Activated T-helper 1 cell treated with anti-CD3 and anti-CD28 coated beads, Interleukin-12 subunit alpha, Interleukin-12 subunit beta, Interleukin-2, Interleukin-4 antibody, amounts not matched to agents 30 ng/mL and 10 ng/mL and 1 ng/mL, durations not matched to agents 14 hours and 24 hours and 36 hours (primary cell): ENCODE results near the gene NTN4. TPM values are rescaled to one million over a fixed set of nuclear protein-coding genes. Genes with fewer than 3 reads are reported as not detected.

Experiments
- DNase-seq: peaks from one replicate; pipeline ENCODE4 v3.0.0; 2021; ENCODE audit warnings: low spot score
- H3K27ac Mint-ChIP-seq: one replicate; pipeline ENCODE4 v1.8.0; 2021; ENCODE audit warnings: mild to moderate bottlenecking, mixed read lengths
- H3K27me3 Mint-ChIP-seq: one replicate; pipeline ENCODE4 v1.8.0; 2022; ENCODE audit warnings: mild to moderate bottlenecking, moderate library complexity, mixed read lengths; ENCODE audit not compliant: insufficient read depth
- H3K36me3 Mint-ChIP-seq: one replicate; pipeline ENCODE4 v1.8.0; 2021; ENCODE audit warnings: low read depth, mixed read lengths
- H3K4me1 Mint-ChIP-seq: one replicate; pipeline ENCODE4 v1.8.0; 2021; ENCODE audit warnings: low read depth, mixed read lengths
- H3K4me3 Mint-ChIP-seq: one replicate; pipeline ENCODE4 v1.8.0; 2021; ENCODE audit warnings: mild to moderate bottlenecking, moderate library complexity, mixed read lengths
- H3K9me3 Mint-ChIP-seq: one replicate; pipeline ENCODE4 v1.8.0; 2021; ENCODE audit warnings: mixed read lengths
- intact Hi-C: fragments of 100-400 bp; cut with micrococcal nuclease; formaldehyde crosslinking; loops from one replicate; pipeline ENCODE4 v1.15.1; 2024
- total RNA-seq: library from RNA; stranded (reverse); gene quantifications from 2 replicates; pipeline ENCODE4 v1.2.3, GENCODE V29; 2022

NTN4 gene
- total RNA-seq, 1 donor from 2014 or later: not detected

- intact Hi-C loops: no loop called here
- H3K4me1 Mint-ChIP-seq: no peaks in the 10 kb centered on the region
- no peak overlapping the region for H3K27ac Mint-ChIP-seq
- peaks cover 1% of the 10 kb centered on the region for H3K27me3 Mint-ChIP-seq
- no peak overlapping the region for H3K4me3 Mint-ChIP-seq
- no peak for DNase-seq
- H3K36me3 Mint-ChIP-seq: no peaks in the 10 kb centered on the region
- H3K9me3 Mint-ChIP-seq: no peaks in the 10 kb centered on the region
Observed at GRCh38 chr12:95646781-95647190, 143.8 kb downstream of the NTN4 start.

GRCh38 chr12:95643256-95643655 is 147.3 kb downstream of the NTN4 start:
- Mint-ChIP-seq H3K4me1 (no peaks in the 10 kb centered on the region), H3K27ac (no peak overlapping the region), H3K4me3 (no peak overlapping the region), H3K27me3 (peaks cover 1% of the 10 kb centered on the region), H3K36me3 (no peaks in the 10 kb centered on the region), H3K9me3 (no peaks in the 10 kb centered on the region)
- intact Hi-C loops: no loop called here
- DNase-seq: no peak

DNA sequence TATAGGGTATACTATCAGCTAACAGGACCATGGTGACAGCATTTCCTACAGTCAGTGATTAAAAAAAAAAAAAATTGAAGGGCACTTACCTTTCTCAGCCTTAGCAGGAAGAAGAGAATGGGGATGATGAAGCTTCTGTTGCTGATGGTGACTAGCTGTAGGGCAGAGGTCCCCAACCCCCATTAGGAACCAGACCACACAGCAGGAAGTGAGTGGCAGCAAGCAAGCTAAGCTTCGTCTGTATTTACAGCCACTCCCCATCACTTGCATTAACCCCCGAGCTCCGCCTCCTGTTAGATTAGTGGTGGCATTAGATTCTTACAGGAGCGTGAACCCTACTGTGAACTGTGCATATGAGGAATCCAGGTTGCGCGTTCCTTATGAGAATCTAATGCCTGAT is 148.0 kb downstream of the NTN4 start:
- no peaks in the 10 kb centered on the region for H3K36me3 Mint-ChIP-seq
- no peak overlapping the region for H3K27ac Mint-ChIP-seq
- no peaks in the 10 kb centered on the region for H3K4me1 Mint-ChIP-seq
- DNase-seq: no peak
- H3K4me3 Mint-ChIP-seq: no peak overlapping the region
- intact Hi-C loops: no loop called here
- H3K27me3 Mint-ChIP-seq: peaks cover 1% of the 10 kb centered on the region
- H3K9me3 Mint-ChIP-seq: no peaks in the 10 kb centered on the region

DNA sequence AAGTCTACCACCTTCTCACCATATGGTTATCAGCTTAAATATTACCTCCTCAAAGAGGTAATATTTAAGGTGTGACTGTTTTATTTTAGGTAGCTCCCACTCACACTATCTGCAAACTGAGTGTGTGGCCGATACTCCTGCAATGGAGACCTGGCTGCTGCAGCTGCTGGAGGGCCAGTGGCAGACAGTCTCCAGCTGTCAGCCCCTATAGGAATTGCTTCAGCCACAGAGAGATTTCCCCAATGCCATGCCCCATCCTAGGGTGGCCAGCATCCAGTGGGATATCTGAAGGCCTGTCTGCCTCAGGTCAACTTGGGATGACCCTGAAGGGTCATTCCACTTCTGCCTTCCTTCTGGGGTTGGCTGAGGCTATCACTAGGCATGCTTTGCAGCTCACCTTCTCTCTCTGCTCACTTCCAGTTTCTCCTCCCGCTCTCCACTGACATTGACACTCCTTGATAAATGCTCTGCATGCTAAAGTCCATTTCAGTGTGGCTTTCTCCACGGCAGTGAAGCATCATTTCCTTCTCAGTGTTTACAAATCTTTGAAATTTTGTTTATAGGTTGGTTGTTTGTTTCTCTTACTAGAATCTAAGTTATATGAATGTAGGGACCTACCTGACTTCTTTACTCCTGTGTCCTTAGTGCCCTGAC is 149.1 kb downstream of the NTN4 start:
- H3K9me3 Mint-ChIP-seq: peaks cover 4% of the 10 kb centered on the region
- no peak overlapping the region for H3K4me3 Mint-ChIP-seq
- peaks cover 1% of the 10 kb centered on the region for H3K27me3 Mint-ChIP-seq
- H3K36me3 Mint-ChIP-seq: no peaks in the 10 kb centered on the region
- no peaks in the 10 kb centered on the region for H3K4me1 Mint-ChIP-seq
- intact Hi-C loops: no loop called here
- H3K27ac Mint-ChIP-seq: no peak overlapping the region
- no peak for DNase-seq

DNA sequence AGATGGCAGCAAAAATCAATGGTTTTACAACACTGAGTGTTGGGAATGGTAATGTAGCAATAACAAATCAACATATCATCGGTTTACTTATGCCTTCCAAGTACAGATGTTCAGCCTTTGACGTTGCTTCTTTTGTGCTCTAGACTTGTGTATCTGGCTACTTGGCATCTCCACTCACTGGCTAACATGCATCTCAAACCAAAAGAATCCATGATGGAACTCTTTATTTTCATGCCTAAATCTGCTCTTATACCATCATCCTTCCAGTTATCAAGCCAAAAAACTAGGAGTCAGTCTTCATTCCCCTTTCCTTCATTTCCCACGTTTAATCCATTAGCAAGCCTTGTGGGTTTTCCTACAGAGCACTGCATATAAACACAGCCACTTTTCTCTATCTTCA is 150.0 kb downstream of the NTN4 start:
- no peaks in the 10 kb centered on the region for H3K4me1 Mint-ChIP-seq
- DNase-seq: no peak
- peaks cover 1% of the 10 kb centered on the region for H3K27me3 Mint-ChIP-seq
- peaks cover 5% of the 10 kb centered on the region for H3K9me3 Mint-ChIP-seq
- no peaks in the 10 kb centered on the region for H3K36me3 Mint-ChIP-seq
- no peak overlapping the region for H3K4me3 Mint-ChIP-seq
- no peak overlapping the region for H3K27ac Mint-ChIP-seq
- intact Hi-C loops: no loop called here

- Mint-ChIP-seq H3K27me3 (peaks cover under 1% of the 10 kb centered on the region), H3K36me3 (no peaks in the 10 kb centered on the region), H3K4me3 (no peak overlapping the region), H3K9me3 (peaks cover 5% of the 10 kb centered on the region), H3K27ac (no peak overlapping the region), H3K4me1 (no peaks in the 10 kb centered on the region)
- DNase-seq: no peak
- intact Hi-C loops: no loop called here
Observed at GRCh38 chr12:95637471-95638155, 153.0 kb downstream of the NTN4 start.

DNA sequence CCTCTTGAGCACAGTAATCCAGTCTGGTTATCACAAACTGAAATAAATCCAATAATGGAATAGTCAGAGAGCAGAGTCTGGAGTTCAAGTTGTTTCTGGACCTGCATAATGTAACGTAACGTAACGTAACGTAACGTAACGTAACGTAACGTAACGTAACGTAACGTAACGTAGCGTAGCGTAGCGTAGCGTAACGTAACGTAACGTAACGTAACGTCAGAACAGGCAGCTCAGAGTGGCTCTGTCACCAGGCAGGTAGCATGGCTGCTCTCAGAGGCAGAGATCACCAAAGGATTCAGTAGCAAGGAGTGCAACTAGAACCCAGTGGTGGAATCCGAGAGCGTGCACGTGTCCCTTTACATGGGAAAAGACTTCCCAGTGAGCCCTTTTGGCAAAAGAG is 153.6 kb downstream of the NTN4 start:
- Mint-ChIP-seq H3K9me3 (peaks cover 5% of the 10 kb centered on the region), H3K4me3 (no peak overlapping the region), H3K27me3 (peaks cover 1% of the 10 kb centered on the region), H3K27ac (no peak overlapping the region), H3K36me3 (no peaks in the 10 kb centered on the region), H3K4me1 (no peaks in the 10 kb centered on the region)
- intact Hi-C loops: no loop called here
- no peak for DNase-seq

GRCh38 chr12:95634622-95635621 is 155.6 kb downstream of the NTN4 start:
- no peak overlapping the region for H3K27ac Mint-ChIP-seq
- no peaks in the 10 kb centered on the region for H3K36me3 Mint-ChIP-seq
- peaks cover 5% of the 10 kb centered on the region for H3K9me3 Mint-ChIP-seq
- no peak overlapping the region for H3K4me3 Mint-ChIP-seq
- intact Hi-C loops: no loop called here
- no peak for DNase-seq
- H3K4me1 Mint-ChIP-seq: no peaks in the 10 kb centered on the region
- H3K27me3 Mint-ChIP-seq: peaks cover 1% of the 10 kb centered on the region

- H3K4me3 Mint-ChIP-seq: no peak overlapping the region
- peaks cover 5% of the 10 kb centered on the region for H3K9me3 Mint-ChIP-seq
- H3K36me3 Mint-ChIP-seq: no peaks in the 10 kb centered on the region
- H3K27ac Mint-ChIP-seq: no peak overlapping the region
- H3K4me1 Mint-ChIP-seq: no peaks in the 10 kb centered on the region
- H3K27me3 Mint-ChIP-seq: peaks cover 1% of the 10 kb centered on the region
- no peak for DNase-seq
- intact Hi-C loops: no loop called here
Observed at GRCh38 chr12:95633732-95634465, 156.7 kb downstream of the NTN4 start.

GRCh38 chr12:95633049-95633731 is 157.4 kb downstream of the NTN4 start:
- Mint-ChIP-seq H3K4me1 (no peaks in the 10 kb centered on the region), H3K27me3 (peaks cover 1% of the 10 kb centered on the region), H3K4me3 (no peak overlapping the region), H3K9me3 (peaks cover 5% of the 10 kb centered on the region), H3K36me3 (no peaks in the 10 kb centered on the region), H3K27ac (no peak overlapping the region)
- intact Hi-C loops: no loop called here
- no peak for DNase-seq

GRCh38 chr12:95630496-95630895 is 160.1 kb downstream of the NTN4 start:
- intact Hi-C loops: no loop called here
- no peaks in the 10 kb centered on the region for H3K9me3 Mint-ChIP-seq
- H3K27ac Mint-ChIP-seq: no peak overlapping the region

GRCh38 chr12:95629392-95629791 is 161.2 kb downstream of the NTN4 start:
- no peaks in the 10 kb centered on the region for H3K9me3 Mint-ChIP-seq
- H3K4me1 Mint-ChIP-seq: no peaks in the 10 kb centered on the region
- no peak for DNase-seq
- H3K36me3 Mint-ChIP-seq: no peaks in the 10 kb centered on the region
- no peak overlapping the region for H3K27ac Mint-ChIP-seq
- intact Hi-C loops: no loop called here
- H3K27me3 Mint-ChIP-seq: peaks cover 1% of the 10 kb centered on the region
- no peak overlapping the region for H3K4me3 Mint-ChIP-seq

More at GRCh38 chr12:95630496-95630895, 160.1 kb downstream of the NTN4 start:
- Mint-ChIP-seq H3K36me3 (no peaks in the 10 kb centered on the region), H3K27me3 (peaks cover 1% of the 10 kb centered on the region), H3K4me3 (no peak overlapping the region), H3K4me1 (no peaks in the 10 kb centered on the region)
- DNase-seq: no peak
